Endodermal cell (in vitro differentiated cells): ENCODE data around the gene C1D. TPM values are rescaled to one million over a fixed set of nuclear protein-coding genes. Genes with fewer than 3 reads are reported as not detected.

Experiments used
- DNase-seq: peaks from one replicate; pipeline ENCODE4 v3.0.0-alpha.2; 2017
- H3K27ac ChIP-seq: 2 replicates; pipeline ENCODE4 v1.5.1; 2013; ENCODE audit warnings: mild to moderate bottlenecking, low read depth, low read length, moderate library complexity
- H3K27me3 ChIP-seq: 2 replicates; pipeline ENCODE4 v1.6.1; 2013; ENCODE audit warnings: mild to moderate bottlenecking, low read length, moderate library complexity; ENCODE audit not compliant: insufficient read depth, control insufficient read depth, poor library complexity, severe bottlenecking
- H3K36me3 ChIP-seq: 2 replicates; pipeline ENCODE4 v1.7.0; 2013; ENCODE audit warnings: mild to moderate bottlenecking, low read length, moderate library complexity; ENCODE audit not compliant: control insufficient read depth, insufficient read depth
- H3K4me1 ChIP-seq: one replicate; pipeline ENCODE4 v1.7.0; 2013; ENCODE audit warnings: low read length; ENCODE audit not compliant: control insufficient read depth, insufficient read depth
- H3K4me3 ChIP-seq: 2 replicates; pipeline ENCODE4 v1.5.1; 2013; ENCODE audit warnings: mild to moderate bottlenecking, low read length, moderate library complexity
- H3K9ac ChIP-seq: 2 replicates; pipeline ENCODE4 v1.6.1; 2013; ENCODE audit warnings: mild to moderate bottlenecking, low read length, moderate library complexity; ENCODE audit not compliant: poor library complexity, severe bottlenecking; ENCODE audit errors: extremely low read depth
- H3K9me3 ChIP-seq: 2 replicates; pipeline ENCODE4 v1.6.1; 2013; ENCODE audit warnings: mild to moderate bottlenecking, low read length, moderate library complexity; ENCODE audit not compliant: control insufficient read depth
- H3K27ac Mint-ChIP-seq: 2 replicates; pipeline ENCODE4 v1.8.0; 2020; ENCODE audit warnings: mixed read lengths
- H3K27me3 Mint-ChIP-seq: 2 replicates; pipeline ENCODE4 v1.8.0; 2021; ENCODE audit warnings: mild to moderate bottlenecking, mixed read lengths; ENCODE audit not compliant: insufficient read depth
- H3K36me3 Mint-ChIP-seq: 2 replicates; pipeline ENCODE4 v1.8.0; 2020; ENCODE audit warnings: low read depth, mixed read lengths
- H3K4me1 Mint-ChIP-seq: 2 replicates; pipeline ENCODE4 v1.8.0; 2020; ENCODE audit warnings: mixed read lengths
- H3K4me3 Mint-ChIP-seq: 2 replicates; pipeline ENCODE4 v1.8.0; 2020; ENCODE audit warnings: mild to moderate bottlenecking, moderate library complexity, mixed read lengths
- H3K9me3 Mint-ChIP-seq: 2 replicates; pipeline ENCODE4 v1.8.0; 2020; ENCODE audit warnings: mild to moderate bottlenecking, mixed read lengths
- WGBS, 2 experiments: methylation state at CpG; one replicate each; pipeline versions ENCODE4 v1.1.5 to v1.1.7; 2013; ENCODE audit warnings: missing lambda C conversion rate in 2 of 2, mixed read lengths in 1 of 2; ENCODE audit not compliant: insufficient coverage in 1 of 2, insufficient read length in 1 of 2; 5-methylcytosine and 5-hydroxymethylcytosine counted together
- total RNA-seq, 2 donors: library from RNA; stranded (reverse); fragmentation: NEBNext Ultra II Directional in 1 of 2; extraction: Animal tissue kit (Norgen Biotek cat#: 25700) in 1 of 2; gene quantifications; 2 replicates in 1 of 2; 3 replicates in 1 of 2; pipeline ENCODE4 v1.2.1, GENCODE V29; 2021
- TF ChIP-seq, protein P1 (sequence below): fragments of 200-600 bp; sonication (generic); conservative IDR thresholded peaks from 2 replicates; pipeline ENCODE4 v1.5.0; 2021; ENCODE audit warnings: antibody characterized with exemption, mild to moderate bottlenecking

Gene C1D
- total RNA-seq, 2 donors from 2014 or later: 20.7 to 25.4 TPM

DNA sequence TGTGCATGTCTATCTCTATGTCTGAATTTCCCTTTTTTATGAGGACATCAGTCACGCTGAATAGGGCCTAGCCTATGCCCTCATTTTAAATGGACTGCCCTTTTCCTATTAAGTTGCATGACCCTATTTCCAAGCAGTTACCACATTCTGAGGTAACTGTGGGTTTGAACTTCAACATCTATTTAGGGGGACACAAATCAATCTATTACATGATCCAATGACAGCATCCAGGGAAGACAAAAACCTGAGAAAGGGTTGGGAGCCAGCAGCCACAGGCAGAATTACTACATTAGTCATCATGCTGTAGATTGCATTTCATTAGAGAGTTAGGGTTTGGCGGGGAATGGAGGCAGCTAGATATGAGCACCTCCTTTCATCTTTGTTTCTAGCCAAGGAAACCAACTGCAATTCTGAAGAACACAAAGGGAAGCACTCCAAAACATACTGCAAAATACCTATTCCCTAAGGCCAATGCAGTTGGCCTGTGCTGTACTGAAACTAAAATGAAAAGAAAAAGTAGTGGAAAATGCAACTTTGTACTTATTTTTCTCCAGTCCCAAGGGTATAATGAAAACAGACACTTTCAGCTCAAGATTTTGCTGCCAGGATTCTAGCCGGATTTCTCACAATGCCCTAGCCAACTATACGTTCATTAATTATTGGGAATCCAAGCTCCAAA lies 40.4 kb upstream of the C1D start:
- Mint-ChIP-seq H3K9me3 (peaks cover 10% of the 10 kb centered on the region), H3K27ac (no peak overlapping the region), H3K4me3 (no peak overlapping the region), H3K4me1 (no peaks in the 10 kb centered on the region), H3K27me3 (peaks cover 16% of the 10 kb centered on the region), H3K36me3 (peaks cover 3% of the 10 kb centered on the region)
- no peaks in the 10 kb centered on the region for H3K27me3 ChIP-seq
- no peaks in the 10 kb centered on the region for H3K4me1 ChIP-seq
- H3K9ac ChIP-seq: no peak overlapping the region
- DNase-seq: no peak
- no peak overlapping the region for H3K4me3 ChIP-seq
- peaks cover 12% of the 10 kb centered on the region for H3K9me3 ChIP-seq
- TF ChIP-seq, protein P1, sequence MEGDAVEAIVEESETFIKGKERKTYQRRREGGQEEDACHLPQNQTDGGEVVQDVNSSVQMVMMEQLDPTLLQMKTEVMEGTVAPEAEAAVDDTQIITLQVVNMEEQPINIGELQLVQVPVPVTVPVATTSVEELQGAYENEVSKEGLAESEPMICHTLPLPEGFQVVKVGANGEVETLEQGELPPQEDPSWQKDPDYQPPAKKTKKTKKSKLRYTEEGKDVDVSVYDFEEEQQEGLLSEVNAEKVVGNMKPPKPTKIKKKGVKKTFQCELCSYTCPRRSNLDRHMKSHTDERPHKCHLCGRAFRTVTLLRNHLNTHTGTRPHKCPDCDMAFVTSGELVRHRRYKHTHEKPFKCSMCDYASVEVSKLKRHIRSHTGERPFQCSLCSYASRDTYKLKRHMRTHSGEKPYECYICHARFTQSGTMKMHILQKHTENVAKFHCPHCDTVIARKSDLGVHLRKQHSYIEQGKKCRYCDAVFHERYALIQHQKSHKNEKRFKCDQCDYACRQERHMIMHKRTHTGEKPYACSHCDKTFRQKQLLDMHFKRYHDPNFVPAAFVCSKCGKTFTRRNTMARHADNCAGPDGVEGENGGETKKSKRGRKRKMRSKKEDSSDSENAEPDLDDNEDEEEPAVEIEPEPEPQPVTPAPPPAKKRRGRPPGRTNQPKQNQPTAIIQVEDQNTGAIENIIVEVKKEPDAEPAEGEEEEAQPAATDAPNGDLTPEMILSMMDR: no peak
- 82 to 87% methylated on average over 3 to 4 of the region's 4 CpGs for WGBS, 2 experiments
- no peak overlapping the region for H3K27ac ChIP-seq
- no peaks in the 10 kb centered on the region for H3K36me3 ChIP-seq

DNA sequence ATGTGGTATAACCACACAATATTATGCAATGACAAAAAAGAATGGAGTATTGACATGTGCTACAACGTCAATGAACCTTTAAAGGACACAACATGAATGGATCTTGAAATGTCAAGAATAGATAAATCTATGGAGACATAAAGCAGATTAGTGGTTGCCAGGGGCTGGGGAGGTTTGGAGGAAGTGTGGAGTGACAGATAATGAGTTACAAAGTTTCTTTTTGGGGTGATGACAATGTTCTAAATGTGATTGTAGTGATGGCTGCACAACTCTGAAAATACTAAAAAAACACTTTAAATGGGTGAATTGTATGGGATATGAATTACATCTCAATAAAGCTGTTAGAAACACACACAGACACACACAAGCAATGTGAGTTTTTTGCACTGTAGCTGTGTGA lies 37.4 kb upstream of the C1D start:
- Histone ChIP-seq H3K27ac (no peak overlapping the region), H3K4me1 (no peaks in the 10 kb centered on the region), H3K27me3 (no peaks in the 10 kb centered on the region), H3K9me3 (peaks cover 1% of the 10 kb centered on the region), H3K4me3 (no peak overlapping the region), H3K9ac (no peak overlapping the region), H3K36me3 (no peaks in the 10 kb centered on the region)
- 85% methylated on average over 1 of the region's 1 CpG; no CpG with 5 or more reads in 1 of the 2 experiments for WGBS, 2 experiments
- Mint-ChIP-seq H3K27me3 (peaks cover 18% of the 10 kb centered on the region), H3K9me3 (no peaks in the 10 kb centered on the region), H3K36me3 (no peaks in the 10 kb centered on the region), H3K4me3 (no peak overlapping the region), H3K4me1 (no peaks in the 10 kb centered on the region), H3K27ac (no peak overlapping the region)
- TF ChIP-seq, protein P1: no peak
- no peak for DNase-seq

DNA sequence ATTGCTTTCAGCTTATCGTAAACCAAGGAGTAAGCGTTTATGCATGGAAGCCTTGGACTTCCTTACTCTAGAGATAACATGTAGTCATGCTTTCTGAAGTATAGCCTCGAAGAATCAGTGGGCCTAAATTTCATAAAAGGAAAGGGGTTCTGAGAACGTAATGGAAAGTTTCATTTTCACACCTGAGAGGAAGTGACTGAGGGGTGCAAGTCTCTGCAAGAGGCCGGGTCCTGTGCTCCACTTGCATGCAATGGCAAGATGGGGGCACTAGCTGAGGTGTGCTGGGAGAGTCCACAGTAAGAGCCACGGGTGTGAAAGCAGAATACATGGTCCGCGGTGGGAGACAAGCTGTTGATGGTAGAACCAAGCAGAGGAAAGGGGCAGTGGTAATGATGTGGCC lies 36.5 kb upstream of the C1D start:
- Histone ChIP-seq H3K4me1 (no peaks in the 10 kb centered on the region), H3K9ac (no peak overlapping the region), H3K27me3 (no peaks in the 10 kb centered on the region), H3K9me3 (no peaks in the 10 kb centered on the region), H3K36me3 (no peaks in the 10 kb centered on the region), H3K27ac (no peak overlapping the region), H3K4me3 (no peak overlapping the region)
- Mint-ChIP-seq H3K9me3 (no peaks in the 10 kb centered on the region), H3K4me1 (no peaks in the 10 kb centered on the region), H3K27ac (no peak overlapping the region), H3K4me3 (no peak overlapping the region), H3K27me3 (peaks cover 27% of the 10 kb centered on the region), H3K36me3 (no peaks in the 10 kb centered on the region)
- 90 to 96% methylated on average over 4 to 8 of the region's 8 CpGs for WGBS, 2 experiments
- no peak for DNase-seq
- TF ChIP-seq, protein P1: no peak
